Esophagus squamous epithelium (tissue), 4 donors: ENCODE data around the gene NXT1.

Experiments
- CTCF ChIP-seq, 6 experiments: fragments of 450-650 bp in 4 of 6; fragments of 200-600 bp in 2 of 6; sonication (generic) in 2 of 6; IDR thresholded peaks; one replicate each; pipeline ENCODE4 v1.5.1; 2016 to 2019; ENCODE audit warnings: antibody characterized with exemption in 6 of 6, mild to moderate bottlenecking in 4 of 6, moderate library complexity in 4 of 6
- POLR2A ChIP-seq, 4 donors: fragments of 450-650 bp; IDR thresholded peaks; one replicate each; pipeline ENCODE4 v1.6.1; 2017; ENCODE audit warnings: antibody characterized with exemption in 4 of 4, mild to moderate bottlenecking in 4 of 4, moderate library complexity in 3 of 4

DNA sequence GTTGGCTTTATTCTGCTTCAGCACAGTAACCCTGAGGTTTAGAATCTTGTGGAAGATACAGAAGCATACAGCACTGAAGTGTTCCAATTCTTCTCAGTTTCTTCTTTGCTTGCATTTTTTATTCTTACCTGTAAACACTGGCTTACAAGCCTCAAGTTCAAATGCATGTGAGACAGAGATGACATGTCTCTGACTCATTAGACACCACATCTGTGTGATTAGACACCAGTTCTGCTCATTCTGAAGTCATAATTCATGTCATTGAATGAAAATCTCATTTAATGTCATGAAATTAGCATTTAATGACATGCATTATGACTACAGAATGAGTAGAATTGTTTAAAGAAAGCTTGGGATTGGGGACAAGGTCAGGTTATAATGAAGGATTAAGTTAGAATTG, 17.2 kb downstream of the NXT1 start:
- TF ChIP-seq CTCF (IDR thresholded peaks at IDR 0.05), result no peak
- no peak for TF ChIP-seq POLR2A (IDR thresholded peaks at IDR 0.05)
